Activated CD8-positive, alpha-beta memory T cell treated with anti-CD3 and anti-CD28 coated beads, Interleukin-2, amount 10 ng/mL, durations not matched to agents 7 days and 5 days (primary cell): ENCODE measurements around the gene ANK3. TPM values are rescaled to one million over a fixed set of nuclear protein-coding genes. Genes with fewer than 3 reads are reported as not detected.

Experiments used
- ATAC-seq: fragments of 150-1000 bp; cut with Tn5 transposase; one replicate; pipeline ENCODE4 v1.10.0; 2021; ENCODE audit warnings: moderate library complexity
- CTCF ChIA-PET: fragments of 350-600 bp; sonication (Branson Sonifier 250); formaldehyde crosslinking; loops from one replicate; lab custom pipeline; 2021; ENCODE audit warnings: antibody characterized with exemption; lab: Charles Lee
- DNase-seq: peaks from one replicate; pipeline ENCODE4 v3.0.0-alpha.2; 2020
- H3K27ac Mint-ChIP-seq: one replicate; pipeline ENCODE4 v1.8.0; 2021; ENCODE audit warnings: mild to moderate bottlenecking, mixed read lengths
- H3K27me3 Mint-ChIP-seq: one replicate; pipeline ENCODE4 v1.8.0; 2021; ENCODE audit warnings: mixed read lengths
- H3K36me3 Mint-ChIP-seq: one replicate; pipeline ENCODE4 v1.8.0; 2021; ENCODE audit warnings: mild to moderate bottlenecking, mixed read lengths
- H3K4me1 Mint-ChIP-seq: one replicate; pipeline ENCODE4 v1.8.0; 2021; ENCODE audit warnings: mixed read lengths
- H3K4me3 Mint-ChIP-seq: one replicate; pipeline ENCODE4 v1.8.0; 2021; ENCODE audit warnings: mild to moderate bottlenecking, moderate library complexity, mixed read lengths
- H3K9me3 Mint-ChIP-seq: one replicate; pipeline ENCODE4 v1.8.0; 2022; ENCODE audit warnings: low read depth, mixed read lengths
- total RNA-seq, 2 experiments: library from RNA; stranded (reverse); gene quantifications; one replicate each; pipeline ENCODE4 v1.2.3, GENCODE V29; 2021

Gene ANK3
- total RNA-seq, 2 experiments from 2014 or later: 2.9 to 10.6 TPM

DNA sequence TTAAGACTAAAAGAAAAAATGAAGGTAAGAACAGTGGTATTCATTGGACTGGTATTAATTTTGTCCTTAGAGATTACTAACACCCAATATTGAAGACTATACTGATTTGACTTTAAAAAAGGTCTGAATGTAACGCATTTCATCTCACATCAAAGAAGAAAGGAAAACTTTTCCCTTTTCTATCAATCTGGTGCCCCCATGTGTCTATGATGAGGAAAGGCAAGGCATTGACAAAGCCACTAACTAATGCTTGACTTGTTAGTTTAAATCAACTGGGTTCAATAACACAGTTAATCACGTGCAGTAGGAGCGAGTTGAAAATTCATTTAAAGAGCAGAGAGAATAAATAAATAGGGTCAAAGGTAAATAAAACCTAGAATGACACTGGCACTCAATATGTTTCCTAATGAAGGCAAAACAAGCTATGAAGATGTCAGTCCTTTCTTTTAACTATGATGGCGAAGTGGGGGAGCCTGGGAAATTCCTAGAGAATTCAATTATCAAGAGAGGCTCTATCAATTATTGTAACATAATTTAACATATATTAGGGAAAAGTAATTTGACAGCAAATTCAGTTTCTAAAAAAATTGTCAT lies 180.9 kb downstream of the ANK3 start:
- no peak for DNase-seq
- no peak overlapping the region for H3K4me3 Mint-ChIP-seq
- peaks cover 13% of the 10 kb centered on the region for H3K4me1 Mint-ChIP-seq
- H3K9me3 Mint-ChIP-seq: no peaks in the 10 kb centered on the region
- CTCF ChIA-PET: interaction anchor here (0.7 to 2.4 kb wide), 7 partner anchors 14 to 344 kb away, joined by 3 to 8 read pairs (median 4); no protein-coding TSS in a partner anchor
- no peak overlapping the region for H3K27ac Mint-ChIP-seq
- peaks cover 3% of the 10 kb centered on the region for H3K36me3 Mint-ChIP-seq
- no peak for ATAC-seq
- H3K27me3 Mint-ChIP-seq: peaks cover 18% of the 10 kb centered on the region

DNA sequence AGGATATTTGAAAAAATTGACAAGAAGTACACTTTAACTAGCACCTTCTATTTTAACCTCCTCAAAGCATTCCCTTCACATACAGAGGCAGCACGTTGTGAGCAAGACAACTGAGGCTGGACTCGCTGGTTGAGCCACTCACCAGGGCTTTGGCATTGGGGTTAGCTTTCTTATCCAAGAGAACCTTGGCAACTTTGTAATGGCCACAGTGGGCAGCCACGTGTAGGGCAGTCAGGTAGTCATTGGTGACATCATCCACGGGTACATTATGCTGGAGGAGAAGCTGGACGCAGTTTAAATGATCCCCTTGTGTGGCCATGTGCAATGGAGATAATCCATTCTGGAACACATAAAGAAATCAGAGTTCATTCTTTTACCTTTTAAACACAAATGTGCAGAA lies 181.8 kb downstream of the ANK3 start:
- H3K36me3 Mint-ChIP-seq: peaks cover 3% of the 10 kb centered on the region
- H3K27me3 Mint-ChIP-seq: peaks cover 16% of the 10 kb centered on the region
- ATAC-seq (no peak), DNase-seq (no peak)
- CTCF ChIA-PET: interaction anchor here (1.0 to 1.8 kb wide), 4 partner anchors 9 to 343 kb away, joined by 3 to 5 read pairs (median 3); no protein-coding TSS in a partner anchor
- peaks cover 13% of the 10 kb centered on the region for H3K4me1 Mint-ChIP-seq
- no peaks in the 10 kb centered on the region for H3K9me3 Mint-ChIP-seq
- H3K4me3 Mint-ChIP-seq: no peak overlapping the region
- no peak overlapping the region for H3K27ac Mint-ChIP-seq

DNA sequence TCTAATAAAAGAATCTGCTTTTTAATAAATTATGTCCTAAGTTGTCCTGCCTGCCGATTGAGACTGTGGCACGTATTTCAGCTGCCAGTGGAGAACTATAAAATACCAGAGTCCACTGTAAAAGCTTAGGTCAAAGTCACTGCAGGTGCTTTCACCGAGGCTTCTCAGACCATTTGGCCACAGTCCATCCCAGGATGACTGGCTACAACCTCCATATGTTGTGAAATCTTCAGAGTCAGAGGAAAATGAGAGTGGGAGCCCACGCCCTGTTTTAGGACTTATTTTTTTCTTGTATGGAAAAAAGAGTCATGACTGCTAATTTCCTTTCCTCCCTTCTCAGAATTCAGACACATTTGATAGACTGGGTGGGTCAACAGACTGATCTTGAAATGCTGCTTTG lies 182.9 kb downstream of the ANK3 start:
- H3K27ac Mint-ChIP-seq: no peak overlapping the region
- H3K27me3 Mint-ChIP-seq: peaks cover 12% of the 10 kb centered on the region
- peaks cover 9% of the 10 kb centered on the region for H3K4me1 Mint-ChIP-seq

DNA sequence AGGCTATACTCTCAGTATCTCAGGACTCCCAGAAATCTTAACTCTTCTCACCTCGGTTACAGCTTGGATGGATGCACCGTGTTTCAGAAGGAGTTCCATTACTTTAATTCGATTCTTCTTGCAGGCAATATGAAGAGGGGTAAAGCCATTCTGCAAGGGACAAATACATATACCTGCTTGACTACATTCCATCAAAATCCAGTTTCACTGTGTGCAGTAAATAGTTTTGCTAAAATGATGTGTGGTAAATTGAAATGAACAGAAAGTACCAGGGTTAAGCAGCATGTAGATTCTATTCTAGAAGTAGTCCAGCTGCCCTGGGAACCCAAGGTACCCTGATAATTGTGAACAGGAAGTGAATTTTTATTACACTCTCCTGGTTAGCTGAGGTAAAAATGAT lies 183.9 kb downstream of the ANK3 start:
- CTCF ChIA-PET: no interaction called here
- ATAC-seq (no peak), DNase-seq (no peak)
- Mint-ChIP-seq H3K9me3 (no peaks in the 10 kb centered on the region), H3K4me3 (no peak overlapping the region), H3K27ac (no peak overlapping the region), H3K4me1 (peaks cover 9% of the 10 kb centered on the region), H3K36me3 (no peaks in the 10 kb centered on the region), H3K27me3 (peaks cover 6% of the 10 kb centered on the region)

More for the DNA sequence above, 182.9 kb downstream of the ANK3 start:
- no peaks in the 10 kb centered on the region for H3K36me3 Mint-ChIP-seq
- ATAC-seq: no peak
- DNase-seq: no peak
- CTCF ChIA-PET: interaction anchor here (0.8 to 0.9 kb wide), 2 partner anchors 92 to 111 kb away, joined by 3 read pairs; no protein-coding TSS in a partner anchor
- H3K4me3 Mint-ChIP-seq: no peak overlapping the region
- no peaks in the 10 kb centered on the region for H3K9me3 Mint-ChIP-seq

DNA sequence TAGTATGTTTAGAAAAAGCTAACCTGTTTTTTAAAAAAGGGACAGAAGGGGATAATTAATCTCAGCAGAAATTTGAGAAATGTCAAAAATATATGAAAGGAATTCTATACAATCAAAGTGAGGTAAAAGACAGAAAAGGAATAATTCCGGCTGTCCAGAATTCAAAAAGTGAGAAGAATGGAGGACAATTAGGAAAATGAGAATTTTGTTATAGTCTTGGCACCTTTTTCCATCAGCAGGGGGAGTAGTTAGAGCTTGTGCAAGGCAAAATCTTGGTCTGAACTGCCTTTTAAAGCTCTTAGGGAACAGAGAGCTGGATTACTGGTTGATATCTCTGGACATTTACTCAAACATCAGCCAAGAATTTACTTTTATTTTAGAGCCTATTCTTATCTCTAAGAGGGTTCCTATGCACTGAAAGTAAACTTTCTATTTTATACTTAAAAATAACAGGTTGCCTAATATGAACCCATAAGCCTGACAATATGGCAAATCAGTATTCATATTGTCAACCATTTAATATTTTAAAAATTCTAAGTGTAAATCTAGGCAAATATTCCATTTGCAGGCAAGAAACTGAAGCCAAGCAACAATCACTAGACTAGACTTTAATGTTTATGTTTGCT lies 185.6 kb downstream of the ANK3 start:
- no peak overlapping the region for H3K27ac Mint-ChIP-seq
- H3K36me3 Mint-ChIP-seq: no peaks in the 10 kb centered on the region
- no peaks in the 10 kb centered on the region for H3K4me1 Mint-ChIP-seq
- CTCF ChIA-PET: interaction anchor here (0.5 to 0.7 kb wide), 2 partner anchors 34 to 89 kb away, joined by 3 to 4 read pairs; no protein-coding TSS in a partner anchor
- peaks cover 5% of the 10 kb centered on the region for H3K27me3 Mint-ChIP-seq
- DNase-seq (no peak), ATAC-seq (no peak)
- H3K4me3 Mint-ChIP-seq: no peak overlapping the region
- no peaks in the 10 kb centered on the region for H3K9me3 Mint-ChIP-seq

DNA sequence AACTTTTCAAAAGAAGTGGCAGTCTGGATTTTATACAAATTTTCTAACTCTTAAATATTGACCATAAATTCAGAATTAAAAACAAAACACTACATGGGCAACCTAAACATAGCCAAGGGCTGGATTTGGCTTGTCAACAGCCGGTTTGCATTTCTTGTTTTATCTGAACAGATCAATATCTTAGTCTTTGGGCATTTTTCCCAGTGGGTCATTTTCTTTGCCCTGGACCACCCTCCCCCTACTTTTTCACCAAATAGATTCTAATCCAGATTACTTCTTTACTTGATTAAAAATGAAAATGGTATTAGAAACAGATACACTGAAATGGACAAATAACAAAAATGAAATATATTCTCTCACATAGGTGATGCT lies 189.0 kb downstream of the ANK3 start:
- CTCF ChIA-PET: interaction anchor here (0.6 kb wide), 1 partner anchor 100 kb away, joined by 5 read pairs; no protein-coding TSS in a partner anchor
- Mint-ChIP-seq H3K9me3 (no peaks in the 10 kb centered on the region), H3K4me1 (no peaks in the 10 kb centered on the region)

DNA sequence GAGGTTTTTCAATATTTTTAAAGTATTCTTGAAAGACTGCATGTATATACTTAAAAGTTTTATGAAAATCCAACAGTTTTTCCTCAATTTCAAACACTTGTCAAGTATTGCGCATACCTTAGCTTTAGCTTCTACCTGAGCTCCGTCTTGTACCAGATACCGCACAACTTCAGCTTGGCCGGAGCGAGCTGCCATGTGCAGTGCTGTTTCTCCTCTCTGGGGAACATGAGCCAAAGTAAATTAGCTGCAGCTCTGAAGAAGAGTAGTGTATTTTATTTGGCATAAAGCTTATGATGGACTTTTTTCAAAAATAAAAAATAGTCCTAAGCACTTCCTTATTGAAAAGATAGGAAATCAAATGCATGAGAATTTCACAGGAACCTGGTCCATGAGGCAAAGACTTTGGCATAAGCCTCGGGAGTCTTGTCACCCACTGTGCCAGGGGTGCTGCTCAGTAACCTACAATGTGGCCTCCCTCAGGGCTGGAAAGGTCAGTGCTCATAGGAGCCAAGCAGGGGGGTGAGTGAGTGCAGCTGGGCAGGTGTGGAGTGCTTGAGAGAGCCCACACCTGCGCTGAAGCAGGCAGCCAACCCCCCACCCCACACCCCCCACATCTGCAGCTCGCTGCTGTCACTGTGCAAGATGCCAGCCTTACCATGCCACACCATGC lies 189.5 kb downstream of the ANK3 start:
- Mint-ChIP-seq H3K36me3 (no peaks in the 10 kb centered on the region), H3K27me3 (peaks cover 2% of the 10 kb centered on the region), H3K27ac (no peak overlapping the region), H3K4me3 (no peak overlapping the region), H3K9me3 (no peaks in the 10 kb centered on the region), H3K4me1 (no peaks in the 10 kb centered on the region)
- CTCF ChIA-PET: no interaction called here
- no peak for ATAC-seq
- DNase-seq: no peak

More for the DNA sequence above, 189.0 kb downstream of the ANK3 start:
- H3K27me3 Mint-ChIP-seq: peaks cover 2% of the 10 kb centered on the region
- DNase-seq (no peak), ATAC-seq (no peak)
- no peak overlapping the region for H3K27ac Mint-ChIP-seq
- no peak overlapping the region for H3K4me3 Mint-ChIP-seq
- H3K36me3 Mint-ChIP-seq: no peaks in the 10 kb centered on the region

DNA sequence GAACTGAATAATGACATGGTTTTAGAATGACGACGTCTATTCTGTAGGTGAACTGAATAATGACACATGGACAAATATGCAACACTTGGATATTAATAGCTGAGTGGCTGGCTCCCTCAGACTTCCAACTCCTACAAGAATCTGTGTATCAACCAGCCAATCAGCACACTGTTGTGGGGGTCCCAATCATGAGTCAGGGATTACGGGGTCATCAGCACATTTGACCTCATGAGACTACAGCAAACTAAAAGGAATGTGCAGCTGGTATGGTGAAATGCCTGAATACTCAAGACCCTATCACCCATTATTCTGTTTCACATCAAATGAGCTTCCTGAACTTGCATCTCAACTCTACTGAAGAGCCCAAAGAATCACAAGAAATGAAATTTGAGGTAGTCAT lies 192.5 kb downstream of the ANK3 start:
- CTCF ChIA-PET: no interaction called here
- no peaks in the 10 kb centered on the region for H3K9me3 Mint-ChIP-seq
- DNase-seq (no peak), ATAC-seq (no peak)
- H3K27me3 Mint-ChIP-seq: peaks cover 2% of the 10 kb centered on the region
- no peak overlapping the region for H3K27ac Mint-ChIP-seq
- no peak overlapping the region for H3K4me3 Mint-ChIP-seq
- H3K4me1 Mint-ChIP-seq: no peaks in the 10 kb centered on the region
- H3K36me3 Mint-ChIP-seq: no peaks in the 10 kb centered on the region

DNA sequence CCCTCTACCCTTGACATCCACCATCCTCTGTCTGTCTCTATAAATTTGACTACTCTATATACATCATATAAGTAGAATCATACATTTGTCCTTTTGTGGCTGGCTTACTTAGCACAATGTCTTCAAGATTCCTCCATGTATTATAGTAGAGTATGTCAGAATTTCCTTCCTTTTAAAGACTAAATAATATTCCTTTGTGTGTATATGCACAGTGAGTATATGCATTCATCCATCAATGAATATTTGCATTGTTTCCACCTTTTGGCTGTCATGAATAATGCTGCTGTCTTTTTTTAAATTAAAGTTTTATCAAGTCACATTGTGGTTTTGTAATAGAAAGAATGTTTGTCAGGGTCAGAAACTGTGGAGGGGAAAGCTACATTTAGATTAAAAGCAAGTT lies 195.3 kb downstream of the ANK3 start:
- CTCF ChIA-PET: interaction anchor here (1.4 kb wide), 1 partner anchor 44 kb away, joined by 5 read pairs; no protein-coding TSS in a partner anchor

DNA sequence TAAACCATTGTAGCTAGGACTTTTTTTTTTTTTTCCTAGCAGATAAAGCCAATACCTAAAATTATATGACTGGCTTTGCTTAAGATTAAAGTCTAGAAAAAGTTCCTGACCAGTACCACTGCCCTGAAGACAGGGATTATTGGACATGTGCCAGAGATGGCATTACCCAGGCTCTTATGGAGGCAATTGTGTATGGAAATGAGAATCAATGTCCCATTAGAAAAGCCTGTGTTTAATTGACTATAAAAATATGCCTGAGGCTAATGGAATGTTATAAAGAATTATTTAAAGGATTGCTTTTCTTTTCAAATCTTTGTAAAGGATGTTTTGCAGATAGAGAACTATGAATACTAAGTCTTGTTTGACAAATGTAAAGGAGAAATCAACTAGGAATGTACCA lies 196.7 kb downstream of the ANK3 start:
- DNase-seq (no peak), ATAC-seq (no peak)
- Mint-ChIP-seq H3K36me3 (no peaks in the 10 kb centered on the region), H3K27me3 (peaks cover 7% of the 10 kb centered on the region), H3K9me3 (no peaks in the 10 kb centered on the region), H3K4me1 (no peaks in the 10 kb centered on the region), H3K4me3 (no peak overlapping the region), H3K27ac (no peak overlapping the region)
- CTCF ChIA-PET: no interaction called here

More for the DNA sequence above, 195.3 kb downstream of the ANK3 start:
- H3K4me1 Mint-ChIP-seq: no peaks in the 10 kb centered on the region
- ATAC-seq (no peak), DNase-seq (no peak)
- H3K27ac Mint-ChIP-seq: no peak overlapping the region
- no peaks in the 10 kb centered on the region for H3K36me3 Mint-ChIP-seq
- H3K4me3 Mint-ChIP-seq: no peak overlapping the region
- H3K9me3 Mint-ChIP-seq: no peaks in the 10 kb centered on the region
- H3K27me3 Mint-ChIP-seq: peaks cover 9% of the 10 kb centered on the region

DNA sequence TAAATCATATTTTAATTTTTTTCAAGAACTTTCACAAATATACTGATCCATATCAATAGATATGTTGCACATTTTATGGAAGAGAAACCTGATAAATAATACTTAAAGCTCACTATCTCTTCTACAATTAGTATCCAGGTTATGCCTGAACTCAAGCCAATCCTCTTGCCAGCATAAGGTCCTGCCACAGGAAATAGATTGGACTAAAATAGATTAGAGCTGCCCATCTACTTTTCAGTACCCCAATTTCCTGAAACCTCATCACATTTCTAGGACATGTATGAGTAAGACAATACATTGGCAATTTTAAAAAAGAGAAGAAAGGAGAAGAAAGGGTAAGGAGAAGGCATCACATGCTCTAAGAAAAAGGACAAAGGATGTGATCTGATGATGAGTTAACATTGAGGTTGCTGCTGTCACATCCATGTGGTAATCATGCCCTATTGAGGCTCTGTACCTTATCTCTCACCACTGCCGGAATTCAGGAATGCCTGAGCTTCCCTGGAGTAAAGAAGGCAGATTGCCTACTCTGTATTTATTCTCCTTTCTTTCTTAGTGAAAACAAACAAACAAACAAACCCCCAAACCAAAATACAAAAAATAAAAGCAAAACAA lies 199.7 kb downstream of the ANK3 start:
- DNase-seq: no peak
- no peaks in the 10 kb centered on the region for H3K36me3 Mint-ChIP-seq
- no peak for ATAC-seq
- no peak overlapping the region for H3K27ac Mint-ChIP-seq
- no peaks in the 10 kb centered on the region for H3K9me3 Mint-ChIP-seq
- no peaks in the 10 kb centered on the region for H3K4me1 Mint-ChIP-seq
- CTCF ChIA-PET: no interaction called here
- no peak overlapping the region for H3K4me3 Mint-ChIP-seq
- peaks cover 7% of the 10 kb centered on the region for H3K27me3 Mint-ChIP-seq

DNA sequence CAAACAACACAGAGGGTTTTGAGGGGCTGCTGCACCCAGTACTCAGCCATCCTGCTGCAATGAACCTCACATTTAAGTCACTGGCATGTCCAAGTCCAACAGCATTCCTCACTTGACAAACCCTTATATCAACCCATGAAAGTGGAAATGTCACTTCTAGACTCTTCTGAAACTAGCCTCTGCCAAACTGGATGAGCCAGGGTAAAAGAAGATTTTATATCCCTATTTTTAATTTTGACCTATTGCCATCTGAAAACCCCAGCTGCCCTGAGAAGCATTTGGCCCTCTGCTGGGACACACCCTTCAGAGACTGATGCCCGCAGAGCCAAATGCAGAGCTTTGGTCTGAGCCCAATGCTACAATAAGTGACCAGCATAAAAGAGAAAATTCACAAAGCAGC lies 201.1 kb downstream of the ANK3 start:
- no peaks in the 10 kb centered on the region for H3K4me1 Mint-ChIP-seq
- H3K4me3 Mint-ChIP-seq: no peak overlapping the region
- DNase-seq (no peak), ATAC-seq (no peak)
- no peaks in the 10 kb centered on the region for H3K9me3 Mint-ChIP-seq
- CTCF ChIA-PET: no interaction called here
- H3K36me3 Mint-ChIP-seq: no peaks in the 10 kb centered on the region
- peaks cover 7% of the 10 kb centered on the region for H3K27me3 Mint-ChIP-seq
- H3K27ac Mint-ChIP-seq: no peak overlapping the region

DNA sequence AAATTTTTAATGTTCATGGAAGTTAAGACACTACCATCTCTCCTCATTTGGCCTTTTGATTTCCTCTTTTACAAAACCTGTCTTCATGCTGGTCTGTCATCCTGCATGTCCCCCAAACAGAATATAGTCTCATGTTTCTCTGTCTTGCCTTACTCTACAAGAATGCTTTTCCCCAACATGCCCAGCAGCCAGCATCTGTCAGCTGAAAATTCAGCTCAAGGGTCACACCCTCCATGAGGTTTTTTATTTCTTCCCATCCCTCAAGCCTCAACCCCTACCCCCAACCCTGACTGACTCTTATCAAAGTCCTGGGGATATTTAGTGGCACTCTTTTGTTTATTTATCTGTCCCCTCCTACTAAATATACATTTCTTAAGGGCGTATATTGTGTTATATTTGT lies 202.0 kb downstream of the ANK3 start:
- H3K4me3 Mint-ChIP-seq: no peak overlapping the region
- CTCF ChIA-PET: no interaction called here
- peaks cover 7% of the 10 kb centered on the region for H3K27me3 Mint-ChIP-seq
- H3K36me3 Mint-ChIP-seq: no peaks in the 10 kb centered on the region
- H3K9me3 Mint-ChIP-seq: no peaks in the 10 kb centered on the region
- no peaks in the 10 kb centered on the region for H3K4me1 Mint-ChIP-seq
- DNase-seq: no peak
- no peak for ATAC-seq
- H3K27ac Mint-ChIP-seq: no peak overlapping the region
